Measurements from ENCODE around the gene WNT1.

DNA sequence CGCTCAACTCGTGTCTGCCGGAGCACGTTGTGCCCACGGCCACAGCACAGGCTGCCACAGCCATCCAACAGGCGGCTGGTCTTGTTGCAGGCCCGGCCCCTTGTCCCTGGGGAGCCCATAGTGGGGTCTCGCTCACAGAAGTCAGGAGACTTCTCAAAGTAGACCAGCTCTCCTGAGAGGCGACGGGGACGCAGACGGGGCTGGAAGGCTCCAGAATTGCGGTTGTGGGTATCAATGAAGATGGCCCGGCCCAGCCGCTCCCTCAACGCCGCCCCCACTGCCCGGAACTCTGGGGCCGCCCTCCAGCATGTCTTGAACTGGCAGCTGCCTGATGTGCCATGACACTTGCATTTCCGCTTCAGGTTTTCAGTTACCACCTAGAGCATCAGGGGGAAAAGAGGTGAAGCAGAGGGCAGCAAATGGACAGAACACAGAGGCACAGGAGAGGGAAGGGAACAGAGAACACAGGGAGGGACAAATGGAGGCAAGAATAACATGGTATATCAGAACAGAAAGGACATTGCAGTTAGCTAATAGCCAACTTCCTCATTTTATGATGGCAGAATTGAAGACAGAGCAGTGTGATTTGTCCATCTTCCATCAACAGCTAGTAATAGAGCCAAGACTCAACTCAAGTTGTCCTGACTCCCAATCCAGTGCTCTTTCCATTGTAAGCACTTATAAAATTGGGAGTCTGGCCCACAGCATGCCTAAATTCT lies 11.8 kb upstream of the WNT1 start:
- TF ChIP-seq TAF1 (IDR thresholded peaks at IDR 0.05; ENCODE audit: borderline replicate concordance, insufficient read depth, low read length) (no peak), REST (IDR thresholded peaks at IDR 0.05; ENCODE audit: insufficient read depth in 1 of 2, low read depth in 2 of 2, low read length in 2 of 2) (no peak), SIN3A (IDR thresholded peaks at IDR 0.05; ENCODE audit: borderline replicate concordance, insufficient read depth, low read length) (no peak), POLR2AphosphoS5 (IDR thresholded peaks at IDR 0.05; ENCODE audit: low read depth, low read length) (no peak)
